DOHH2 (cell line): Measurements from ENCODE around the gene ARL13A.
"Not testable (repeated sequence)": the region's sequence is repeated elsewhere in the genome, so short reads cannot be mapped to it uniquely, and the experiment has no call there.

Source experiments
- H3F3A ChIP-seq: fragments of 200-600 bp; sonication (generic), shearing (Covaris generic); 2 replicates; pipeline ENCODE4 v1.6.0; 2016; ENCODE audit warnings: antibody characterized with exemption, mild to moderate bottlenecking; ENCODE audit not compliant: control insufficient read depth, insufficient read depth
- H3K27ac ChIP-seq: fragments of 200-600 bp; sonication (generic); 2 replicates; pipeline ENCODE4 v1.5.1; 2014; ENCODE audit warnings: low read depth, mild to moderate bottlenecking, low read length, moderate library complexity
- H3K27me3 ChIP-seq: fragments of 200-600 bp; sonication (generic); 2 replicates; pipeline ENCODE4 v1.6.1; 2014; ENCODE audit warnings: mild to moderate bottlenecking, low read length, mixed read lengths; ENCODE audit not compliant: control insufficient read depth
- H3K36me3 ChIP-seq: fragments of 200-600 bp; sonication (generic); 2 replicates; pipeline ENCODE4 v1.6.1; 2014; ENCODE audit warnings: mild to moderate bottlenecking, low read length, moderate library complexity, mixed read lengths; ENCODE audit not compliant: control insufficient read depth
- H3K4me1 ChIP-seq: fragments of 200-600 bp; sonication (generic); 2 replicates; pipeline ENCODE4 v1.6.1; 2014; ENCODE audit warnings: mild to moderate bottlenecking, low read length, mixed read lengths; ENCODE audit not compliant: control insufficient read depth
- H3K4me2 ChIP-seq: fragments of 200-600 bp; sonication (generic); 2 replicates; pipeline ENCODE4 v1.6.0; 2014; ENCODE audit warnings: mild to moderate bottlenecking, low read length, moderate library complexity
- H3K4me3 ChIP-seq: fragments of 200-600 bp; sonication (generic); 2 replicates; pipeline ENCODE4 v1.5.1; 2014; ENCODE audit warnings: mild to moderate bottlenecking, low read length, mixed read lengths
- H3K79me2 ChIP-seq: fragments of 200-600 bp; sonication (generic); 2 replicates; pipeline ENCODE4 v1.6.1; 2014; ENCODE audit warnings: mild to moderate bottlenecking, low read length, mixed read lengths; ENCODE audit not compliant: control insufficient read depth
- H3K9me2 ChIP-seq: fragments of 200-600 bp; sonication (generic); replicated peaks from 2 replicates; pipeline ENCODE4 v1.6.1; 2014; ENCODE audit warnings: mild to moderate bottlenecking, low read length, mixed read lengths; ENCODE audit not compliant: control insufficient read depth
- H3K9me3 ChIP-seq: fragments of 200-600 bp; sonication (generic); 2 replicates; pipeline ENCODE4 v1.6.1; 2014; ENCODE audit warnings: antibody characterized with exemption, low read length, mixed read lengths; ENCODE audit not compliant: control insufficient read depth, insufficient read depth
- H4K20me1 ChIP-seq: fragments of 200-600 bp; sonication (generic); 2 replicates; pipeline ENCODE4 v1.6.0; 2014; ENCODE audit warnings: low read depth, mild to moderate bottlenecking, antibody characterized with exemption, low read length, moderate library complexity; ENCODE audit not compliant: control insufficient read depth, insufficient read depth
- EZH2phosphoT487 ChIP-seq: fragments of 200-600 bp; sonication (generic); IDR thresholded peaks from 2 replicates; pipeline ENCODE4 v1.6.1; 2017; ENCODE audit warnings: borderline replicate concordance, mild to moderate bottlenecking, antibody characterized with exemption, low read length, moderate library complexity, mixed read lengths
- TF ChIP-seq, protein P1 (sequence below): fragments of 200-600 bp; sonication (generic); IDR thresholded peaks from one replicate; pipeline ENCODE4 v1.5.1; 2014; ENCODE audit warnings: antibody characterized with exemption, mild to moderate bottlenecking, low read depth, low read length; ENCODE audit not compliant: poor library complexity, severe bottlenecking

Gene ARL13A

DNA sequence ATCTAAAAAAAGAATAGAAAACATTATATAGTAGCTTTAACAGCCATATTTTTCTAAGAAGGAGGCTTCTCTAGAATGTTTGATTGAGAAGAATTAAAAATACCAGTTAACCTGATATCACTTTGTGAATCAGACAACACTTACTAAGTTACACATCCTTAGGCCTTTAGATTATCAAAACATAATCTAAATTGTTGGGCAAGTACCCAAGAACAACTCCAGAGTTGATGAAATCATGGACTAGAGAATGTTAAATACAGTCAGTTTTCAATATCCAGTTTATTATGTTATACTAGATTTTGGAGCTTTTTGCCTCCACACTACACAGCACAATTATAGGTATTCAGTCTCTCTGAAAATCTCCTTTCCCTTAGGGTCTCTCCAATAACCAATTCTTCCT, 39.6 kb downstream of the ARL13A start:
- H3K4me3 ChIP-seq: no peak overlapping the region
- H4K20me1 ChIP-seq: no peaks in the 10 kb centered on the region
- peaks cover 5% of the 10 kb centered on the region for H3K36me3 ChIP-seq
- H3K27ac ChIP-seq: no peak overlapping the region
- H3K79me2 ChIP-seq: no peaks in the 10 kb centered on the region
- H3F3A ChIP-seq: no peaks in the 10 kb centered on the region
- no peaks in the 10 kb centered on the region for H3K4me1 ChIP-seq
- H3K4me2 ChIP-seq: no peak overlapping the region
- TF ChIP-seq EZH2phosphoT487: no peak
- TF ChIP-seq, protein P1, sequence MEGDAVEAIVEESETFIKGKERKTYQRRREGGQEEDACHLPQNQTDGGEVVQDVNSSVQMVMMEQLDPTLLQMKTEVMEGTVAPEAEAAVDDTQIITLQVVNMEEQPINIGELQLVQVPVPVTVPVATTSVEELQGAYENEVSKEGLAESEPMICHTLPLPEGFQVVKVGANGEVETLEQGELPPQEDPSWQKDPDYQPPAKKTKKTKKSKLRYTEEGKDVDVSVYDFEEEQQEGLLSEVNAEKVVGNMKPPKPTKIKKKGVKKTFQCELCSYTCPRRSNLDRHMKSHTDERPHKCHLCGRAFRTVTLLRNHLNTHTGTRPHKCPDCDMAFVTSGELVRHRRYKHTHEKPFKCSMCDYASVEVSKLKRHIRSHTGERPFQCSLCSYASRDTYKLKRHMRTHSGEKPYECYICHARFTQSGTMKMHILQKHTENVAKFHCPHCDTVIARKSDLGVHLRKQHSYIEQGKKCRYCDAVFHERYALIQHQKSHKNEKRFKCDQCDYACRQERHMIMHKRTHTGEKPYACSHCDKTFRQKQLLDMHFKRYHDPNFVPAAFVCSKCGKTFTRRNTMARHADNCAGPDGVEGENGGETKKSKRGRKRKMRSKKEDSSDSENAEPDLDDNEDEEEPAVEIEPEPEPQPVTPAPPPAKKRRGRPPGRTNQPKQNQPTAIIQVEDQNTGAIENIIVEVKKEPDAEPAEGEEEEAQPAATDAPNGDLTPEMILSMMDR: no peak
- H3K27me3 ChIP-seq: no peaks in the 10 kb centered on the region
- H3K9me2 ChIP-seq: no peaks in the 10 kb centered on the region
- no peaks in the 10 kb centered on the region for H3K9me3 ChIP-seq

DNA sequence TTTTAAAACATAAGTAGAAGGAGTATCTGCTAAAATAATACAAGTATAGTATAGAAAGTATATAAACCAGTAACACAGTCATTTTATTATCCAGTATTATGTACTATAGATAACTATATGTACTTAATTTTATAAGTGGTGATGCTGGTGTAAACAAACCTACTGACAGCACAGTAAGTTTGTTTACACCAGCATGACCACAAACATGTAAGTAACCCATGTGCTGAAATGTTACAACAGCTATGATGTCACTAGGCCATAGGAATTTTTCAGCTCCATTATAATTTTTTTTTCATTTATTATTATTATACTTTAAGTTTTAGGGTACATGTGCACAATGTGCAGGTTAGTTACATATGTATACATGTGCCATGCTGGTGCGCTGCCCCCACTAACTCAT, 42.5 kb downstream of the ARL13A start:
- H3K4me3 ChIP-seq, H3K27me3 ChIP-seq, H3K4me2 ChIP-seq, H3K4me1 ChIP-seq, H3F3A ChIP-seq, H3K9me3 ChIP-seq, H3K79me2 ChIP-seq, H3K9me2 ChIP-seq, H3K27ac ChIP-seq, H4K20me1 ChIP-seq: not testable (repeated sequence)
- H3K36me3 ChIP-seq: peaks cover 14% of the 10 kb centered on the region

GRCh38 chrX:101022020-101022419, 52.5 kb downstream of the ARL13A start:
- Histone ChIP-seq H3K27ac (no peak overlapping the region), H3K79me2 (no peaks in the 10 kb centered on the region), H3K4me2 (no peak overlapping the region), H3K9me2 (no peaks in the 10 kb centered on the region), H3K9me3 (no peaks in the 10 kb centered on the region), H3K4me3 (no peak overlapping the region), H3K36me3 (peaks cover 8% of the 10 kb centered on the region; the same call in 1 of the 2 replicates), H3K4me1 (no peaks in the 10 kb centered on the region), H3F3A (no peaks in the 10 kb centered on the region), H3K27me3 (no peaks in the 10 kb centered on the region), H4K20me1 (no peaks in the 10 kb centered on the region)
- TF ChIP-seq EZH2phosphoT487: no peak
- TF ChIP-seq, protein P1: no peak

- TF ChIP-seq, protein P1: no peak
- no peaks in the 10 kb centered on the region for H3K27me3 ChIP-seq
- no peaks in the 10 kb centered on the region for H3F3A ChIP-seq
- peaks cover 4% of the 10 kb centered on the region; the same call in 1 of the 2 replicates for H3K36me3 ChIP-seq
- no peaks in the 10 kb centered on the region for H3K4me1 ChIP-seq
- H3K4me3 ChIP-seq: no peak overlapping the region
- no peaks in the 10 kb centered on the region for H3K79me2 ChIP-seq
- H3K9me3 ChIP-seq: no peaks in the 10 kb centered on the region
- H3K9me2 ChIP-seq: no peaks in the 10 kb centered on the region
- H4K20me1 ChIP-seq: no peaks in the 10 kb centered on the region
- H3K27ac ChIP-seq: no peak overlapping the region
- no peak overlapping the region for H3K4me2 ChIP-seq
Observed at GRCh38 chrX:101025126-101025525, 55.6 kb downstream of the ARL13A start.
